Activated CD4-positive, CD25-positive, alpha-beta regulatory T cell treated with anti-CD3 and anti-CD28 coated beads, Interleukin-2, amount 50 U/mL, for 16 hours (primary cell): ENCODE measurements around the gene TMCC2.

Experiments
- DNase-seq: peaks from one replicate; pipeline ENCODE4 v3.0.0-alpha.2; 2020; ENCODE audit warnings: low read depth, low spot score

The TMCC2 gene

DNA sequence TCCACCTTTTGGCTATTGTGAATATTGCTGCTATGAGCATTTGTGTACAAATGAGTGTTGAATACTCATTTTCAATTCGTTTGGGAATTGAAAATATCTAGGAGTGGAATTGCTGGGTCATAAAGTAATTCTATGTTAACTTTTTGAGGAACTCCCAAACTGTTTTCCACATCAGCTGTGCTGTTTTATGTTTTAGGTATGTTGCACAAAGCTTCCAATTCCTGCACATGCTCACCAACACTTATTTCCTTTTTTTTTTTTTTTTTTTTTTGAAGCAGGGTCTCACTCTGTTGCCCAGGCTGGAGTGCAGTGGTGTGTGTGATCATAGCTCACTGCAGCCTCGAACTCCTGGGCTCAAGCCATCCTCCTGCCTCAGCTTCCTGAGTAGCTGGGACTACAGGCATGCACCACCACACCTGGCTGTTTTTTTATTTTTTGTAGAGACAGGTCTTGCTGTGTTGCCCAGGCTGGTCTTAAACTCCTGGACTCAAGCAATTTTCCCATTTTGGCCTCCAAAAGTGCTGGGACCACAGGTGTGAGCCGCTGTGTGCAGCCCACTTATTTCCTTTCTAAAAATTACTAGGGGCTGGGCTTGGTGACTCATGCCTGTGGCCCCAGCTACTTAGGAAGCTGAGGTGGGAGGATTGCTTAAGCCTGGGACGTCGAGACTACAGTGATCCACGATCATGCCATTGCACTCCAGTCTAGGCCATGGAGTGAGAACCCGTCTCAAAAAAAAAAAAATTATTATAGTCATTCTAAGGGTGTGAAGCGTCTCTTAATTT is 33.4 kb downstream of the TMCC2 start:
- DNase-seq: no peak

DNA sequence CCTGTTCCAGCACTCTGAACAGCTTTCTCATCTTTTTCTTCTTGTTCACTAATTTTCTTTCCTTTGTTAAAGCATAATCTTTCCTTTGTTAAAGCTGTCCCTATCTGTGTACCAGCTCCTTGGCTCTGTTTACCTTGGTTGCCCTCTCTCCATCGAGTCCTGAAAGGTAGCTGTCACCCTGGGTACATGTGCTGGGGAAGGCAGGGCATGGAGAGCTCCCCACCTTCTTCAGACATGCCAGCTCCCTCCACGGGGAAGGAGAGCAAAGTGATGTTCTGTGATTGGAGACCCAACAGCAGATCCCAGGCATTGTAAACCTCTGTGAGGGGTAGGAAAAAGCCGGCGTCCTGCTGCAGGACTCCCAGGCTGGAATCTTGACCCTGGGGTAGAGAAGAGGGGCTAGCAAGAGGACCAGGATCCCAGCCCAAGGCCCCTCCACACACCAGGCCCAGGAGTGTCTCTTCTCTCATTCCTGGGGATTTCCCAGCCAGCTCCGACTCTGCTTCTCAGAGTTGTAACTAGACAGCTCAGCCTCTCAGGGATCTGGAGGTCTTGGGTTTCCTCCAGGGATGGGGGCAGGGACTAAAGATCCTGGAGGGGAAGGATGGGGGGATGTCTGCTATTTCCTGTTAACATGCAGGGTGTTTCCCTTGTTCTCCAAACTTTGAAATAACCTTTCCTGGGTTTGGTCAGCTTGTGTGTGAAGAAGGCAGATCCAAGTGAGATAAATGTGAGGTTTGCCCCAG is 34.4 kb downstream of the TMCC2 start:
- no peak for DNase-seq

DNA sequence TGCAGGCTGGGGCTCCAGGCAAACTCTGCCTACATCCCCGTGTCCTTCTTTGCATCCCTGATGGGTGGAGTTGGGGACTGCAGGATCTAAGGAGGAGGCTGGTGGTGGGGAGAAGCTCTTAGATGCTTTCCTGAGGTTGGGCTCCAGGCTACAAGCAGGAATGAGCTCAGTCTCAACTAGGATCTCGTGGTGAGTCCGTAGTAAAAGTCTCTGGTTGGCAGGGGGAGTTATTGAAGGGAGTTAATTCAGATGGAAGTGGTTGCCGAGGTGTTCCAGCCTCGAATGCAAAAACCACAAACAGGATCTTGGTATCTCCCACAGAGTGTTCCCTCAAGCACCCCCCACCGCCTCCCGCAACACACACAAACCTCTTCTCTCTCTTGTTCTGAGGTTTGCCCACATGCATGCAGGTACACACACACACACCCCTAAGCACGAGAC is 35.0 kb downstream of the TMCC2 start:
- no peak for DNase-seq

DNA sequence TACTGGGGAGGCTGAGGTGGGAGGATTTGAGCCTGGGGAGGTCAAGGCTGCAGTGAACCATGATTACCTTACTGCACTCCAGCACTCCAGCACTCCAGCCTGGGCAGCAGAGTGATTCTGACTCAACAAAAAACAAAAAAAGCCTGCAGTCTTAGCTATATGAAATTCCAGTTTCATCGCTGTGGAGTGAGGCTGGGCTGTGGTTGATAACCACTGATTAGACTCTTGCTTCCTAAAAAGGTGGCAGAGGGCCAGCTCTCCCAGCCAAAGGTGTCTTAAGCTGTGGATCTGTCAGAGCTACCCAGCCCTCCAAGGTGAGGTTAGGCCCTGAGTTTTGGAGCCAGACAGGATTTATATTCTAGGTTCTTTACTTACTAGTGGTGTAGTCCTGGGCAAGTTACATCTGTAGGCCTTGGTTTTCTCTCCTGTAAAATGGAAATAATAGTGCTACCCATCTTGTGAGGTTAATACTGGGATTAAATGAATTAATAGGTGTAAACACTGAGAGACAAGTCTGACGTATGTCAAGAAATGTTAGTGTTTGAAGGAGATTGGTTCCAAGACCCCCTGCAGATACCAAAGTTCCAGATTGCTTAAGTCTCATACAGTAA is 35.9 kb downstream of the TMCC2 start:
- DNase-seq: no peak

DNA sequence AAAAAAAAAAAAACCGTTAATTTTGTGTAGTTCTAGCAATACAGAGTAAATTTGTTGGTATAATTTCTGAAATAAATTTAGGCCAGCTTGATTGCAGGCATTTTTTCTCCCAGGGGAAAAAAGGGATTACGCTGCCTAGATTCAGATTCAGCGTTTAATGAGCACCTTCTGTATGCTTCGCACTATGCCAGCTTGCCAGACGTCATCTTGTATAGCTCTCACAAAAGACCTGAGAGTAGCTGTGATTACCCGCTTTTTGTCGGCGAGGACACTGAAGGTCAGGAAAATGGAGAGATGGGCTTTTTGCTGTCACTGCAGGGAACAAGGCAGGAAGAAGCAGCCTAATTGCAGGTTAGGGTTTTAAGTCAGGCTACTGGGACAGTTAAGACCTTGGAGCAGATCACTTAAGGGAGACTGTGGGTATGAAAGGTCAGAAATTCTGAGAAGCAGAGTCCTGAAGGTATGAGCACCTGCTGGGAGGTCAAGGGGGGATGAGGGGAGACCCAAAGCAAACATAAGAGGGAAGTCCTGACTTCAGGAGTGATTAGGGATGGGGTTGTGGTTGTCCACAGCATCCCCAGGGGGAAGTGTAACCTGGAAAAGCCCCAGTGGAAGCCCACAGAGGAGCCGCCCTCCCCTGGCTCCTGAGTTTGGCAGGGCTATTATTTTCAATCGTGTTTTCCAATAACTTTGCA is 39.0 kb downstream of the TMCC2 start:
- no peak for DNase-seq

DNA sequence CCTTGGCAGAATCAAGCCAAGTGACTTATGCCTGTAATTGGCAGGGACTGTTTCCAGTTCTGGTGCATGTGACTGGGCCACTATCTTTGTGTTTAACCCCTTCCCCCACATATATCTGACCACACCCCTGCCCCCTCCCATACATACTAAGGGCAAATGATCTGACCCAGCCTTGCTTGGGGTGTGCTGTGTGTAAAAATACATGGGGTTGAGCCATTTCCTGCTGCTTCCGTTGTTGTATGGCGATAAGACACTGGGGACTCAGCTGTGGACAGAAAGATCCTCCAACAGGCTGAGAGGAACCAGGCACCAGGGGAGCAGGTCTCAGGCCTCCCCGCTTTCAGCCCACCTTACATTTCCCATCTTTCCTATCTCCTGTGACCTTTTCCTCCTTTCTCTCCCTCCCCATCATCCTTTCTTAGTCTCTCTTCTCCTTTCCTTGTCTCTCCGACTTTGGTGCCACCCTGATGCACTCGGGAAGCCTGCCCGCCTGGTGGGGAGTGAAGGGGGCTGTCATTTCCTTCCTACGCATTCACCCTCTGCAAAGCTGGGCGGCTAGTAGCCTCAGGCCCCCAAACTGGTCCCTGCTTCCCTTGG is 39.7 kb downstream of the TMCC2 start:
- no peak for DNase-seq

DNA sequence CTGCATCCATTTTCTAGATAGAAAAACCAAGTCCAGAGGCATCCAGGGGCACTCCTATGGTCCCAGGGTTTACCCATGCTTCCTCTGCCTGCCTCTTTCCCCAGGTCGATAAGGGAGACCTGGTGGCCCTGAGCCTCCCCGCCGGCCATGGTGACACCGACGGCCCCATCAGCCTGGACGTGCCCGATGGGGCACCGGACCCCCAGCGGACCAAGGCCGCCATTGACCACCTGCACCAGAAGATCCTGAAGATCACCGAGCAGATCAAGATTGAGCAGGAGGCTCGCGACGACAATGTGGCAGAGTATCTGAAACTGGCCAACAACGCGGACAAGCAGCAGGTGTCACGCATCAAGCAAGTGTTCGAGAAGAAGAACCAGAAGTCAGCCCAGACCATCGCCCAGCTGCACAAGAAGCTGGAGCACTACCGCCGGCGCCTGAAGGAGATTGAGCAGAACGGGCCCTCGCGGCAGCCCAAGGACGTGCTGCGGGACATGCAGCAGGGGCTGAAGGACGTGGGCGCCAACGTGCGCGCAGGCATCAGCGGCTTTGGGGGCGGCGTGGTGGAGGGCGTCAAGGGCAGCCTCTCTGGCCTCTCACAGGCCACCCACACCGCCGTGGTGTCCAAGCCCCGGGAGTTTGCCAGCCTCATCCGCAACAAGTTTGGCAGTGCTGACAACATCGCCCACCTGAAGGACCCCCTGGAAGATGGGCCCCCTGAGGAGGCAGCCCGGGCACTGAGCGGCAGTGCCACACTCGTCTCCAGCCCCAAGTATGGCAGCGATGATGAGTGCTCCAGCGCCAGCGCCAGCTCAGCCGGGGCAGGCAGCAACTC is 41.3 kb downstream of the TMCC2 start:
- no peak for DNase-seq

DNA sequence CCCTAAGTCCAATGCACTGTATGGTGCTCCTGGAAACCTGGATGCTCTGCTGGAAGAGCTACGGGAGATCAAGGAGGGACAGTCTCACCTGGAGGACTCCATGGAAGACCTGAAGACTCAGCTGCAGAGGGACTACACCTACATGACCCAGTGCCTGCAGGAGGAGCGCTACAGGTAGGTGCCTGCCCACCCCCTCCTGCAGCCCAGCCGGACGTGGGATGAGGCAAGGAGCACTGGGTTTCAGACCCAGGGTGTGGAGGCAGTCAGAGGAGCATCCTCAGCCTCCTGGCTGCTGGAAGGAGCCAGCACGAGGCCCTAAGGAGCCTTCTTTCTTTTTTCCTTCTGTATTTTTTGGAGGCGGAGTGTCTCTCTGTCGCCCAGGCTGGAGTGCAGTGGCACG is 42.0 kb downstream of the TMCC2 start:
- no peak for DNase-seq

DNA sequence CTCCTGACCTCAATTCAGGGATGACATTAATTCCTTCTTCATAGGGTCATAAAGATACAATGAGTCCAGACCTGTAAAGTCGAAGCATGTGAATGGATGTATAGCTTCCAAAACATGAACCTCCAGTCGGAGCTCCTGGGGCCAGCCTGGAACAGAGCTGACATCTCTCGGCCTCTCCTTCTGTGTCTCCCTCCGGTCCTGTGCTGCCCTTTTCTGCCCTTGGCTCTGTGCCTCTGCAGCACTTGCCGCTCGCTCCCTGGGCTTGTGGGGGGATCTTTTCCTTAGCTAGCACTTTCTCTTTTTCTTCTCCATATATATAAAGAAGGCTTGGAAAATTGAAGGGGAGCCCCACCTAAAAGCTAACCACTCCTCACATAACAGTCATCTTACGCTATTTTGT is 42.5 kb downstream of the TMCC2 start:
- no peak for DNase-seq

DNA sequence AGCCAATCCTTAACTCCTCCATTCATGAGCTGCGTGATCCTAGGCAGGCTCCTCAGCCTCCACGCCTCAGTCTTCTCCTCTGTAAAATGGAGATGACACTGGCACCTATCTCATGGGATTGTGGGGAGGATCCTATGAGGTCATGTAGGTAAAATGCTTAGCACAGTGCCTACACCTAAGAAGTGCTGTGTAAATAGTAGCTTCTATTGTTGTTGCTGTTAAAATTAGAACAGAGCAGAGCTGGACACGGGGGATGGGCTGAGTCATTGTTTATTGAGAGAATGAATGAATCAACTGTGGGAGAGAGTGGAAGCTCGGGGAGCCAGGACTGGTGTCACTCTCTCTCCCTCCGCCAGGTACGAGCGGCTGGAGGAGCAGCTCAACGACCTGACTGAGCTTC is 43.0 kb downstream of the TMCC2 start:
- DNase-seq: no peak

DNA sequence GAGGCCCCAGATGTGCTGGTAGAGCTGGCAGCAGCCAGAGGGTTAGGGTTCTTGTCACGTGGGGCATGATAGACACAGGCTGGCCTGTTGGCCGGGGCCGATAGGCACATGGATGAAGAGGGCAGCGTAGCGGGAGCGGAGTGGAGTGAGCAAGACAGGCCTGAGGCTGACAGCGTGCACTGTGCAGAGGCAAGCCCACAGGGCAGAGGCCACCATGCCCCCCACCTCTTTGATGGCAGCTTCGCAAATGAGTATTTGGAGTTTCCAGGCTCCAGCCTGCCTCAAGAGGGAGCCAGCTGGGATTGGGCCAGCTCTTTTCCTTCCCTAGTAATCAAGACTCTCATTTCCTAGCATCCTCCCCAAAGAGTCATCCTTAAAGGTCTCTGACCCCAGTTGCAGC is 43.5 kb downstream of the TMCC2 start:
- no peak for DNase-seq

DNA sequence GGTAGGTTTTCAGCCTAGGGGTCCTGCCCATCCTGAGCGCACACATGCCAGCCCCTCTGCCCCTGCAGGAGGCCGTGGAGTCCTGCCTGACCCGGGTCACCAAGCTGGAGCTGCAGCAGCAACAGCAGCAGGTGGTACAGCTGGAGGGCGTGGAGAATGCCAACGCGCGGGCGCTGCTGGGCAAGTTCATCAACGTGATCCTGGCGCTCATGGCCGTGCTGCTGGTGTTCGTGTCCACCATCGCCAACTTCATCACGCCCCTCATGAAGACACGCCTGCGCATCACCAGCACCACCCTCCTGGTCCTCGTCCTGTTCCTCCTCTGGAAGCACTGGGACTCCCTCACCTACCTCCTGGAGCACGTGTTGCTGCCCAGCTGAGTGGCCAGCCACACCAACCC is 44.0 kb downstream of the TMCC2 start:
- no peak for DNase-seq

DNA sequence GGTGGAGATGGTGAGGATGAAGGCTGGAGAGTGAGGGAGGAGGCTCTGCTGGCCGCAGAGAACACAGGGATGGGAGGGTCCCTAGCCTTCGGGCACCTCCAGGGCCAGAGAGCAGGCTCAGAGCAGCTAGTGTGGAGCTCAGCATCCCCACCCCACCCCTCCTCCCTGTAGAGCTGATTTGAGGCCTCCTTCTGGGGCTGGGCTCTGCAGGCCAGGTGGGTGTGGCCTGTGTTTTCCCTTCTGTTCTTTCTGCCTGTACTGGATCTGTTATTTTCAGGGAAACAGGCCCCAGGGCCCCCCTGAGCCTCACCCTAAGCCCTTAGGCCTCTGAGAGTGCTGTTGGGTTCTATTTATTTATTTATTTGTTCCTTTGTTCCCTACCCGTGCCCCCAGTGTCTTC is 44.8 kb downstream of the TMCC2 start:
- no peak for DNase-seq

DNA sequence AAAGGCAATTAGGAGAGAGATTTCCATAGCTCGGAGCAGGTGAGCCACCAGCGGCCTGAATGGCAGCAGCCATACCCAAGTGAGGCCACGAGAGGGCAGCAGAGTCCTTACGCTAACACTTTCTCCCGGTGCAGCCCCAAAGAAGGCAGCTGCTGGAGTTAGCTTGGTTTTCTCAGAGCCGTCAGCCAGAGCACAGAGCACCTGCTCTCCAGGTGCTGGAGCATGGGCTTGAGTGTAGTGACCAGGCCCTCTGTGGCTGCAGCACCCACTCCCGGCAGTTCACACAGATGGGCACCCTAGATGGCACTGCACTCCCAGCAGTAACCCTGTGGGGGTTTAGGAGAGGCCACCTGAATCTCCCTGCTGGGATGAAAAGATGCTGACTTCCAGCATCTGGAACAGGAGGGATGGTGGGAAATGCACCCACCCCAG is 45.8 kb downstream of the TMCC2 start:
- peak; percentile 62 for DNase-seq

DNA sequence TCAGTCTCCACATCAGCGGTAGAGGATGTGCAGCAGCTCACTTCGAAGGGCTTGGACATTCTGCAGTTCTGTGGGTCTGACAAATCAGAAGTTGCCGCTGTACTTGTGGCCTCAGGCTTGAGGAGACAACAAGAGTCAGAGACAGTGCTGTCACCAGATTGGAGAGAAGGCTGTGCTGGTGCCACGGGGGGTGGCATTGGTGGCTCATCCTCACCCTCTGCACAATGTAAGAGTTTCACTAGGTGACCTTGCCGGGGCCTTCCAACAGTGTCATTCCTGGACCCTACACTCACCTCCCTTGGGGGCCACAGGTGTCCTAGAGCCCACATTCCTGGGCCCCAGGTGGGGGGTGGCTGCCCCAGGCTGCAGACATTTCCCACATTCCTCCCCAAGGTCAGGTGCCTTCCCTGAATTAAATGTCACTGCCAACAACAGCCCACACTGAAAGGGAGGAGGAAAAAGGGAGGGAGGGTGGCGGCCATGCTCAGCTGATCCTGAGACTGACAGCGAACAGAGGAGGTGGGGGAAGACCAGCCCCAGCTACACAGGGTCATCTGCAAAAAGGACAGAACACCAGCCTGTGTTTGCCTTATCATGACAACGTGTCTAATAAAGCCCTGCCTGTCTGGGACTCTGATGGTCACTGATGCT is 46.4 kb downstream of the TMCC2 start:
- DNase-seq: no peak

DNA sequence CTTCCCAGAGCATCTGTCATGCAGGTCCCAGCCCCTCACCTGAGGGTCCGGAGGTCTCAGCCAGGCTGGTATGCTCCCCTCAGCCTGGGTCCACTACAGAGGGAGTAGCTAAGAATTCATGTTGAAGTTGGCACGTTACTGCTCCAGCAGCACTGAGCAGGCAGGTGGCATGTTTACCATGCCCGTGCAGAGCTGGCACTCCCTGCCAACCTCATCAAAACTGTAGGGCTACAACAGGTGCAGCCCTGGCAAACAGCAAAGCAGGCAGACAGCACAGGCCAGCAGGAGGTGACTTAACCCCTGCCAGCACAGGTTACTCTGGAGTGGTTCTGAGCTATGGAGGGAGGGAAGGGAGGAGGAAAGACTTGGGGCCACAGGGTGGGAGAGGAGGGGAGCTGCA is 47.4 kb downstream of the TMCC2 start:
- no peak for DNase-seq

DNA sequence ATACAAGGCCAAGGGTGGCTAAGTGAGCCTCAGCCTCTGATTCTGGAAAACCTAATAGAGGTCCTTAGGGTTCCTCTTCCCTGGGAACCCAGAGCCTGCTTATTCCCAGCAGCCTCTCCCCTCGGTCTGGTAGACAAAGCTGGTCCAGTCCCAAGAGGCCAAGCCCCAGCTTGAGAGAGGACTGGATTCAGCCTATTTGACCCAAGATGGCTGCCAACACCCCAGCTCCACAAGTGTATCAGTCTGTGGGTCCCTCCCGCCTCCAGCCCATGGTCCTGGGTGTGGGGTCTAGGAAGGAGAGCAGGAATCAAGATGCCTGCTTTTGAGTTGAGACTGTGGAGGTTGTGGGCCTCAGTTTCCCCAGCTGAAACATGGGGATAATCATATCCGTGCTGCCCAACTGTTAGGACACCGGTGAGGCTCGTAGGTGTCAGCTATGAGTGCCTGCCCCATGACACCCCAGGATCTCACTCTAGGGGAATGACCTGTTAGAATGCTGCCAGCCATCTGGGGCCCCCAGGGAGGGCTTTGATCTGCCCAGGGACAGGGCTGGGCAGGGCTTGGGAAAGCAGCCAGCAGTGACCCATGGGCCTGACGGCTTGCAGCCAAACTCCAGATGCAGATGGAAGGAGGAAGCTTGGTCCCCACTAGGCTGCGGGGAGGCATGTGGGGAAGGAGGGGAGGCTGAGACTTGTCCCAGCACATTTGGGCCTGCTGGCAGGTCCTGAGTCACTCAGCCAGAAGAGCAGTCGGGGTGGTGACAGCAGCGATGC is 48.4 kb downstream of the TMCC2 start:
- DNase-seq: no peak

DNA sequence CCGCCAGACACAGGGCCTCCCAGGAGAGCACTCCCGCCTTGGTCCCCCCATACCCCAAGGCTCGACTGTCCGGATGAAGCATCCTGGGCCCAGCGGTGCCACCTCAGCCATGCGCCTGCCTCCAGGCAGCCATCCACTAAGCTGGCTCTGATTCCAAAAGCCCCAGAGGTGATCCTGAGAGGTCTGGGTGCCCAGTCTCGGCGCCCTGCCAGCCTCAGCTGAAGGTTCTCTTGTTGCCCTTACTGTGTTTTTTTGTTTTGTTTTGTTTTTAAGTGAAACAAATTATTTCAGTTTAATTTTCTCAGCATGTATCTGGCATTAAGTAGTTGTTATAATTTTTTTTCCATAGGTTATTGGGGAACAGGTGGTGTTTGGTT is 48.9 kb downstream of the TMCC2 start:
- DNase-seq: no peak

DNA sequence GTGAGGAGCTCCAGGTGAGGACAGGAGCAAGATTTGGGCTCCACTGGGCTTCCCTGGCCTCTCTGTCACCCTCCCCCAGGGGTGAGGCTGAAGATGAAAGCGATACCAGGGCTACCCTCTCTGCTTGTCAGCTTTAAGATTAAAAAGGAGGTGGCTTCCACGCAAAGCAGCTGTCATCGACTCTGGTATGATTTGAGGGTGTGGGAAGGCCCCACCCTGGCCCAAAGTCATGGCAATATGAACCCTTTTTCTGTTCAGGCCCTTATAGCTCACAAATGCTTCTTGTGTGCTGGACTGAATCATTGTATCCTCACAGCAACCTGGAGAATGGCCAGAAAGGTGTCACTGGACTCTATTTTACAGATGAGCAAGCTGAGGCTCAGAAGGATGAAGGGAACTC is 52.2 kb downstream of the TMCC2 start:
- no peak for DNase-seq
